ENCODE results near the gene CR1L.
"Not testable (repeated sequence)": the region's sequence is repeated elsewhere in the genome, so short reads cannot be mapped to it uniquely, and the experiment has no call there.

The CR1L gene

GRCh38 chr1:207745839-207746767 lies 101.2 kb downstream of the CR1L start:
- DNase-seq (ENCODE audit: low read depth) = no peak

GRCh38 chr1:207747627-207748492 lies 102.9 kb downstream of the CR1L start:
- DNase-seq (ENCODE audit: low read depth) = no peak

GRCh38 chr1:207748737-207749528 lies 104.0 kb downstream of the CR1L start:
- no peak for DNase-seq (ENCODE audit: low read depth)

GRCh38 chr1:207750631-207751305 lies 105.8 kb downstream of the CR1L start:
- DNase-seq (ENCODE audit: low read depth) = no peak

GRCh38 chr1:207751463-207751789 lies 106.5 kb downstream of the CR1L start:
- DNase-seq (ENCODE audit: low read depth) = not testable (repeated sequence)

- DNase-seq (ENCODE audit: low read depth) = peak; percentile 86
Measured at GRCh38 chr1:207751790-207752455, 107.0 kb downstream of the CR1L start, which contains the start of gene CD46. CD46 (plus strand) TSS chr1:207752054; CDS start chr1:207752213, 159 bp downstream.

- DNase-seq (ENCODE audit: low read depth) = no peak
Measured at GRCh38 chr1:207752456-207752998, 107.6 kb downstream of the CR1L start.

GRCh38 chr1:207753611-207754010 lies 108.7 kb downstream of the CR1L start:
- DNase-seq (ENCODE audit: low read depth) = no peak

GRCh38 chr1:207754011-207754410 lies 109.1 kb downstream of the CR1L start:
- no peak for DNase-seq (ENCODE audit: low read depth)

- DNase-seq (ENCODE audit: low read depth) = no peak
Measured at GRCh38 chr1:207754974-207755700, 110.2 kb downstream of the CR1L start.

- DNase-seq (ENCODE audit: low read depth) = no peak
Measured at GRCh38 chr1:207755846-207756693, 111.1 kb downstream of the CR1L start.

GRCh38 chr1:207762622-207763021 lies 117.7 kb downstream of the CR1L start:
- no peak for DNase-seq (ENCODE audit: low read depth)

GRCh38 chr1:207763091-207763490 lies 118.2 kb downstream of the CR1L start:
- no peak for DNase-seq (ENCODE audit: low read depth)

- DNase-seq (ENCODE audit: low read depth) = no peak
Measured at GRCh38 chr1:207763972-207764371, 119.0 kb downstream of the CR1L start.

GRCh38 chr1:207766569-207766968 lies 121.6 kb downstream of the CR1L start:
- DNase-seq (ENCODE audit: low read depth) = no peak

GRCh38 chr1:207770514-207770913 lies 125.6 kb downstream of the CR1L start:
- not testable (repeated sequence) for DNase-seq (ENCODE audit: low read depth)
